ENCODE results near the gene SPATA31D3.

DNA sequence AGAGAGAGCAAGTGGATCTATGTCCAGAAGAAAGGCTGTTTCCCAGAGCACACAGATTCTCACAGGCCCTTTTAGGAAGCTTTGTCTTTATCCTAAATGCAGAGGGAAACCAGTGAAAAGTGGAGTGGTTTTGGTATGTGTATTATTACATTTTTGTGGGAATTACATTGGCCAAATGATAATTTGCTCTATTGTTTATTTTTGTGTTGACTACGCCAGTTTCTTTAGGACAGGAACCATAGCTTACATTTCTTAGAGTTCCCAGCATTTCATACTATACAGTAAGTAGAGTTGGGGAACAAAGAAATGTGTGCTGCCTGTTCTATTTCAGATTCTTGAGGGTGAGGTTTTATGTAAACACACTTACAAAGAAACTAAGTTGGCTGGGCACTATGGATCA, 44.4 kb upstream of the SPATA31D3 start:
- TF ChIP-seq POLR2A (IDR thresholded peaks at IDR 0.05), result no peak
- TF ChIP-seq, protein P1, sequence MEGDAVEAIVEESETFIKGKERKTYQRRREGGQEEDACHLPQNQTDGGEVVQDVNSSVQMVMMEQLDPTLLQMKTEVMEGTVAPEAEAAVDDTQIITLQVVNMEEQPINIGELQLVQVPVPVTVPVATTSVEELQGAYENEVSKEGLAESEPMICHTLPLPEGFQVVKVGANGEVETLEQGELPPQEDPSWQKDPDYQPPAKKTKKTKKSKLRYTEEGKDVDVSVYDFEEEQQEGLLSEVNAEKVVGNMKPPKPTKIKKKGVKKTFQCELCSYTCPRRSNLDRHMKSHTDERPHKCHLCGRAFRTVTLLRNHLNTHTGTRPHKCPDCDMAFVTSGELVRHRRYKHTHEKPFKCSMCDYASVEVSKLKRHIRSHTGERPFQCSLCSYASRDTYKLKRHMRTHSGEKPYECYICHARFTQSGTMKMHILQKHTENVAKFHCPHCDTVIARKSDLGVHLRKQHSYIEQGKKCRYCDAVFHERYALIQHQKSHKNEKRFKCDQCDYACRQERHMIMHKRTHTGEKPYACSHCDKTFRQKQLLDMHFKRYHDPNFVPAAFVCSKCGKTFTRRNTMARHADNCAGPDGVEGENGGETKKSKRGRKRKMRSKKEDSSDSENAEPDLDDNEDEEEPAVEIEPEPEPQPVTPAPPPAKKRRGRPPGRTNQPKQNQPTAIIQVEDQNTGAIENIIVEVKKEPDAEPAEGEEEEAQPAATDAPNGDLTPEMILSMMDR (IDR thresholded peaks at IDR 0.05), result no peak
